VCaP (cell line): ENCODE measurements around the gene VGLL4.

Experiments
- H3K27ac ChIP-seq: fragments of 450-650 bp; 2 replicates; pipeline ENCODE4 v1.5.1; 2017
- CTCF ChIP-seq: fragments of 450-650 bp; conservative IDR thresholded peaks from 2 replicates; pipeline ENCODE4 v1.5.1; 2017; ENCODE audit warnings: mild to moderate bottlenecking, moderate library complexity

Gene VGLL4

DNA sequence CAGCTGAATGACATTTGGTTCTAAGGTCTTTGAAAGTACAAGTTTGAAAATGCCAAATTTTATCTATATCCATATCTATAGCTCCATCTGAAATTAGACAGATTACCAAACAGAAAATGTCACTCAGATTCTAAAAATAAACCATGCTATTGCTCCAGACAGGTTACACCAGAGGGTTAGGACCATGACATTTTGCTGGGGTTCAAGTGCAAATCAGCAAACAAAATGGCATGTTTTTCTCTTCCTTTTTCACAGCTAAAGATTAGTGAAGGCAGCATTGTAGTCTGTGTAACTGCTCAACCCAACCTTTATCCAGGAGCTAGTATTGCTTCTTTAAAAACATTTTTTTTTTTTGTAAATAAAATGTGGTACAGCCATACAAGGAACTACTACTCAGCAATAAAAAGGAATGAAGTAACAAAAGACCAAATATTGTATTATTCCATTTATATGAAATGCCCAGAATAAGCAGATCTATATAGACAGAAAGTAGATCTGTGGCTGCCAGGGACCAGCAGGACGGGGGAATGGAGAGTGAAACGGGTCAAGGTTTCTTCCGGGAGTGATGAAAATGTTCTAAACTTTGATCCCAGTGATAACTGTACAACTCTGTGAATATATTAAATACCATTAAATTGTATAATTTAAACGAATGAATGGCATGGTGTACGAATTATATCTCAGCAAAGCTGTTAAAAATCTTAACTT is 18.2 kb downstream of the VGLL4 start:
- no peak overlapping the region for H3K27ac ChIP-seq
- TF ChIP-seq CTCF = no peak

DNA sequence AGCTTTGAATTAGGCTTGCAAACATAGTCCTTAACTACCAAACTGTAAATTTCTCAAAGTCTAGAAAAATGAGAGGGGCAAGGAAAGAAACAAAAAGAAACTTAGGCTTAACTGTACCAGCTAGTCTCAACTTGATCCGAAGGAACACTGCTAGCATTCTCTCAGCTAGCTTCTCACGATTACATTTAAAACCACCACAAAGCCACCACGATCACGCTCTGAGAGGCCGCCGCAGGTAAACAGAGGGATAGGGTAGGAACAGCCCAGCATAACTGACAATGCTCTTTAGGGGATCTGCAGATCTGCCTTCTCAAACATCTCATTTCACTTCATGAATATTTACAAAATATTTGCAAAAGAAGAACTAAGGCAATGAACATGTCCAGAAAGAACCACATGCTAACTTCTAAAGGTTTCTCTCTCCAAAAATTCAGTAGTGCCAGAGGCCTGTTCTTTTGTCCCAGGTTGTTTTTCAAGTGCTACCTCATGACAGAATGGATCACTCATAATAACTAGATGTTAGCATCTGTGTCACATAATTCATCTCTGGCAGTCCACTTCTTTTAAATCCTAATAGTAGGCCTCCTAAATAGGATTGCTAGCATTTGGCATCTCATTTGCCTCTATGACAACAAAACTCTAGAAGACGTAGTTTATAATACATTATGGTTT is 18.9 kb downstream of the VGLL4 start:
- TF ChIP-seq CTCF = no peak
- H3K27ac ChIP-seq = no peak overlapping the region

DNA sequence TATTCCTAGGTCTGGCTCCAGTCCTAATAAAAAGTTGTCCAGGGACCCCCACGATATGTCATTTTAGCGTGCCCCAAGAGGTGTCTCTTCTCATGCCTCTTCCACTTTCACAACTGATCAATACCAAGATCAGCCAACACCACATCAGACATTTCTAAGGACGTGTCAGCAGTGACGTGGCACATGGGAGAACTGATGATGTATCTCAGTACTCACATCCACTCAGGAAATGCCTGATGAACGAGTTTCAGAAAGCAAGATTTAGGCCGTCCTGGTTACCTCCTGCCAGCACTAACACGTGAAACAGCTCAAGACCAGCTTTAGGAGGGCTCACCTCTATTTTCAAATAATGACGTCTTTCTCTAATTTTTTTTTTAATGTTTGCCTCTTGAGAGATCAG is 19.6 kb downstream of the VGLL4 start:
- no peak for TF ChIP-seq CTCF
- H3K27ac ChIP-seq = no peak overlapping the region

- no peak for TF ChIP-seq CTCF
- no peak overlapping the region for H3K27ac ChIP-seq
These were observed 20.8 kb downstream of the VGLL4 start for GRCh38 chr3:11622586-11623550.

- TF ChIP-seq CTCF = no peak
- H3K27ac ChIP-seq = no peak overlapping the region
These were observed 22.6 kb downstream of the VGLL4 start for GRCh38 chr3:11621077-11621476.

DNA sequence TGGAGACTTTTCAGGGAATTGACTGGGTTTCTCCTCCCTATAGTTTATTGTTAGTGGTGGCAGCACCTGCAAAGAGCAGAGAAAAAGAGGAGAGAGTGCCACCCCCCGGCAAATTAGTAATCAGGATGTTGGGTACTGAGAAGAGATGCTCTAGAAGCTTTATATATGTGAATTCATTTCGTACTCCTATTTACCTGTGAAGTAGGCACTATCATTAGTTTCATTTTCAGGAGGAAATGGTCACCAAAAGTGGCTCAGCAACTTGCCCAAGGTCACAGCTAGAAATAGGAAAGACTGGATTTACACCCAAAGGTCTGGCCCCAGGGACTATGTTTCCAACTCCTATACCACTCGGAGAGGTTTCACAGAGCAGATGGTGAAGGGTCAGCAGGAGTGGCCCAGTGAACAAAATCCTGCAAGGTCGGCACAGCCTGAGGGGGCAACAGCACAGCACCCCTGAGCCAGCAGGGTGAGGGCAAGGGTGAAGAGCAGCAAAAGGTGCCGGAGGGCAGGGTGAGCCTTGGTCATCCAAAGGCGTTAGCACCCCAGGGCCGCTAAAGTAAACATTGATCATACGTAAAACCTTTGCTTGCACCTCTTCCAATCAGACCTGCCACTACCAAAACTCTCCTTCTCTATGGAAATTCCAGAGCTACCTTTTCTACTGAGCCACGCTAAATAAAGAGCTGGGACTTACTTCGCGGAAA is 23.6 kb downstream of the VGLL4 start:
- no peak overlapping the region for H3K27ac ChIP-seq
- TF ChIP-seq CTCF = no peak
